Keratinocyte (primary cell): ENCODE results near the gene CHMP4B. TPM values are rescaled to one million over a fixed set of nuclear protein-coding genes. Genes with fewer than 3 reads are reported as not detected.

Experiments used
- DNase-seq: peaks from one replicate; pipeline ENCODE4 v3.0.0-alpha.2; 2011; ENCODE audit warnings: low read depth, missing footprints, low spot score
- FAIRE-seq: peaks from 2 replicates; lab custom pipeline; 2011; peaks lifted over from hg19 to GRCh38; lab: Jason Lieb, UNC
- H2AFZ ChIP-seq: 2 replicates; pipeline ENCODE4 v1.6.0; 2012; ENCODE audit warnings: low read length, control low read depth, inconsistent platforms; ENCODE audit not compliant: control insufficient read depth
- H3K27ac ChIP-seq: 2 replicates; pipeline ENCODE4 v1.5.1; 2011; ENCODE audit warnings: low read length; ENCODE audit not compliant: control insufficient read depth, insufficient read depth
- H3K27me3 ChIP-seq: 3 replicates; pipeline ENCODE4 v1.6.0; 2011; ENCODE audit warnings: low read length; ENCODE audit not compliant: control insufficient read depth, insufficient read depth; ENCODE audit errors: extremely low read depth
- H3K36me3 ChIP-seq, 2 experiments: 2 replicates in 1 of 2; 3 replicates in 1 of 2; pipeline ENCODE4 v1.5.1; 2011; ENCODE audit warnings: low read length in 2 of 2, mild to moderate bottlenecking in 1 of 2; ENCODE audit not compliant: control insufficient read depth in 2 of 2, insufficient read depth in 2 of 2; ENCODE audit errors: extremely low read depth in 1 of 2
- H3K4me1 ChIP-seq: 3 replicates; pipeline ENCODE4 v1.5.1; 2011; ENCODE audit warnings: low read length; ENCODE audit not compliant: control insufficient read depth, insufficient read depth; ENCODE audit errors: extremely low read depth
- H3K4me2 ChIP-seq: 3 replicates; pipeline ENCODE4 v1.6.0; 2011; ENCODE audit warnings: low read depth, low read length; ENCODE audit not compliant: control insufficient read depth, insufficient read depth; ENCODE audit errors: extremely low read depth
- H3K4me3 ChIP-seq, 3 experiments: fragments of 200-600 bp in 1 of 3; sonication (generic) in 1 of 3; 2 replicates in 2 of 3; 3 replicates in 1 of 3; pipeline ENCODE4 v1.5.1; 2011 to 2016; ENCODE audit warnings: low read length in 3 of 3, mild to moderate bottlenecking in 3 of 3, control low read depth in 2 of 3, inconsistent platforms in 1 of 3, low read depth in 1 of 3, mixed read lengths in 1 of 3, mixed run types in 1 of 3, moderate library complexity in 1 of 3; ENCODE audit not compliant: control insufficient read depth in 2 of 3, insufficient read depth in 2 of 3; ENCODE audit errors: extremely low read depth in 1 of 3
- H3K79me2 ChIP-seq: 2 replicates; pipeline ENCODE4 v1.6.0; 2012; ENCODE audit warnings: low read length; ENCODE audit not compliant: control insufficient read depth, insufficient read depth
- H3K9ac ChIP-seq: 3 replicates; pipeline ENCODE4 v1.6.0; 2011; ENCODE audit warnings: low read length; ENCODE audit not compliant: control insufficient read depth, insufficient read depth; ENCODE audit errors: extremely low read depth
- H3K9me1 ChIP-seq: 3 replicates; pipeline ENCODE4 v1.6.0; 2011; ENCODE audit warnings: low read length; ENCODE audit not compliant: control insufficient read depth, insufficient read depth; ENCODE audit errors: extremely low read depth
- H3K9me3 ChIP-seq: 2 replicates; pipeline ENCODE4 v1.5.1; 2012; ENCODE audit warnings: low read depth, low read length; ENCODE audit not compliant: control insufficient read depth
- H4K20me1 ChIP-seq: 3 replicates; pipeline ENCODE4 v1.6.0; 2011; ENCODE audit warnings: low read length; ENCODE audit not compliant: control insufficient read depth, insufficient read depth; ENCODE audit errors: extremely low read depth
- EZH2 ChIP-seq: IDR thresholded peaks from one replicate; pipeline ENCODE4 v1.6.1; 2012; ENCODE audit warnings: inconsistent platforms, mild to moderate bottlenecking, low read length, moderate library complexity
- dilution Hi-C: fragments of 300-500 bp; cut with MboI; formaldehyde crosslinking; loops from one replicate; pipeline ENCODE4 v1.7.0; 2020; ENCODE audit warnings: low sequenced_read_pairs; ENCODE audit not compliant: extremely low pct_ligation_motif_present
- polyA plus RNA-seq, 5 experiments: library from polyadenylated mRNA; depleted of rRNA in 3 of 5; stranded (reverse) in 3 of 5; stranded (forward) in 1 of 5; unstranded in 1 of 5; fragments of >200 nt; gene quantifications; 1 replicate in 1 of 5; 2 replicates in 3 of 5; 3 replicates in 1 of 5; pipeline versions ENCODE4 v1.2.1 to v1.2.3, GENCODE V29; 2011 to 2012; ENCODE audit warnings: missing spikeins in 2 of 5, low read depth in 1 of 5, low replicate concordance in 1 of 5
- TF ChIP-seq, protein P1 (sequence below), 3 experiments: IDR thresholded peaks in 1 of 3; conservative IDR thresholded peaks in 1 of 3; optimal IDR thresholded peaks in 1 of 3; 2 replicates in 2 of 3; 3 replicates in 1 of 3; pipeline versions ENCODE3 to v1.5.1; 2011; ENCODE audit warnings: low read length in 3 of 3, mild to moderate bottlenecking in 3 of 3, moderate library complexity in 2 of 3, control low read depth in 1 of 3, inconsistent platforms in 1 of 3; ENCODE audit not compliant: insufficient read depth in 2 of 3; ENCODE audit errors: extremely low read depth in 1 of 3

CHMP4B gene
- polyA plus RNA-seq, 1 donor (not counting 4 experiments of a cell fraction or from before 2014, with no cell fraction given), result 72.2 TPM

- H3K9me1 ChIP-seq, result no peaks in the 10 kb centered on the region
- H3K9me3 ChIP-seq, result no peaks in the 10 kb centered on the region
- no peak overlapping the region for H3K27ac ChIP-seq
- peak overlapping the region; percentile 55 for H3K4me2 ChIP-seq
- no peak overlapping the region for H3K9ac ChIP-seq
- H3K4me1 ChIP-seq, result peaks cover 32% of the 10 kb centered on the region
- H4K20me1 ChIP-seq, result no peaks in the 10 kb centered on the region
- FAIRE-seq, result peak; percentile 97
- H3K79me2 ChIP-seq, result no peaks in the 10 kb centered on the region
- dilution Hi-C loops, result no loop called here
- TF ChIP-seq, protein P1, sequence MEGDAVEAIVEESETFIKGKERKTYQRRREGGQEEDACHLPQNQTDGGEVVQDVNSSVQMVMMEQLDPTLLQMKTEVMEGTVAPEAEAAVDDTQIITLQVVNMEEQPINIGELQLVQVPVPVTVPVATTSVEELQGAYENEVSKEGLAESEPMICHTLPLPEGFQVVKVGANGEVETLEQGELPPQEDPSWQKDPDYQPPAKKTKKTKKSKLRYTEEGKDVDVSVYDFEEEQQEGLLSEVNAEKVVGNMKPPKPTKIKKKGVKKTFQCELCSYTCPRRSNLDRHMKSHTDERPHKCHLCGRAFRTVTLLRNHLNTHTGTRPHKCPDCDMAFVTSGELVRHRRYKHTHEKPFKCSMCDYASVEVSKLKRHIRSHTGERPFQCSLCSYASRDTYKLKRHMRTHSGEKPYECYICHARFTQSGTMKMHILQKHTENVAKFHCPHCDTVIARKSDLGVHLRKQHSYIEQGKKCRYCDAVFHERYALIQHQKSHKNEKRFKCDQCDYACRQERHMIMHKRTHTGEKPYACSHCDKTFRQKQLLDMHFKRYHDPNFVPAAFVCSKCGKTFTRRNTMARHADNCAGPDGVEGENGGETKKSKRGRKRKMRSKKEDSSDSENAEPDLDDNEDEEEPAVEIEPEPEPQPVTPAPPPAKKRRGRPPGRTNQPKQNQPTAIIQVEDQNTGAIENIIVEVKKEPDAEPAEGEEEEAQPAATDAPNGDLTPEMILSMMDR (optimal IDR thresholded peaks at IDR 0.05 in 1 of 3, IDR thresholded peaks at IDR 0.05 in 1 of 3, conservative IDR thresholded peaks at IDR 0.05 in 1 of 3; ENCODE audit: extremely low read depth in 1 of 3, insufficient read depth in 2 of 3, low read length in 3 of 3), result no peak
- no peak for TF ChIP-seq EZH2
- H3K27me3 ChIP-seq, result no peaks in the 10 kb centered on the region
- peak; percentile 97 for DNase-seq
- H3K36me3 ChIP-seq, result peaks cover 0 to 1% of the 10 kb centered on the region in 2 experiments
- no peak overlapping the region for H3K4me3 ChIP-seq
- H2AFZ ChIP-seq, result no peak overlapping the region
Observed at GRCh38 chr20:33789109-33789857, 21.9 kb upstream of the CHMP4B start.

DNA sequence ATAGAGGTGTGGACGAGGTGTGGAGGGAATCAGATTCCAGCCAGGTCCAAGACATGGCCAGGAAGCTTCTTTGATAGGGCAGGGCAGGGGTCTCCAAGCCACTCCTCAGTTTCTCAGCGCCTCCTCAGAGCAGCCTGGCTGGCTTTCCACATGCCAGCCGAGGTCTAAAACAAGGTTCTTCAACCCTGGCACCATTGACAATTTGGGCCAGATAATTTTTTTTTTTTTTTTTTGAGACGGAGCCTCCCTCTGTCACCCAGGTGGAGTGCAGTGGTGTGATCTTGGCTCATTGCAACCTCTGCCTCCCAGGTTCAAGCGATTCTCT is 21.3 kb upstream of the CHMP4B start:
- Histone ChIP-seq H3K9ac (no peak overlapping the region), H3K36me3 (peaks cover 0 to 1% of the 10 kb centered on the region in 2 experiments), H3K4me2 (peak overlapping the region; percentile 55), H3K9me3 (no peaks in the 10 kb centered on the region), H3K4me3 (no peak overlapping the region), H3K27ac (no peak overlapping the region), H3K27me3 (no peaks in the 10 kb centered on the region), H3K79me2 (no peaks in the 10 kb centered on the region), H3K9me1 (no peaks in the 10 kb centered on the region), H3K4me1 (peaks cover 32% of the 10 kb centered on the region), H2AFZ (no peak overlapping the region), H4K20me1 (no peaks in the 10 kb centered on the region)
- FAIRE-seq, result no peak
- TF ChIP-seq EZH2, result no peak
- TF ChIP-seq, protein P1 (optimal IDR thresholded peaks at IDR 0.05 in 1 of 3, IDR thresholded peaks at IDR 0.05 in 1 of 3, conservative IDR thresholded peaks at IDR 0.05 in 1 of 3; ENCODE audit: extremely low read depth in 1 of 3, insufficient read depth in 2 of 3, low read length in 3 of 3), result no peak
- dilution Hi-C loops, result no loop called here
- DNase-seq, result no peak
